ENCODE data around the gene ZKSCAN1.

DNA sequence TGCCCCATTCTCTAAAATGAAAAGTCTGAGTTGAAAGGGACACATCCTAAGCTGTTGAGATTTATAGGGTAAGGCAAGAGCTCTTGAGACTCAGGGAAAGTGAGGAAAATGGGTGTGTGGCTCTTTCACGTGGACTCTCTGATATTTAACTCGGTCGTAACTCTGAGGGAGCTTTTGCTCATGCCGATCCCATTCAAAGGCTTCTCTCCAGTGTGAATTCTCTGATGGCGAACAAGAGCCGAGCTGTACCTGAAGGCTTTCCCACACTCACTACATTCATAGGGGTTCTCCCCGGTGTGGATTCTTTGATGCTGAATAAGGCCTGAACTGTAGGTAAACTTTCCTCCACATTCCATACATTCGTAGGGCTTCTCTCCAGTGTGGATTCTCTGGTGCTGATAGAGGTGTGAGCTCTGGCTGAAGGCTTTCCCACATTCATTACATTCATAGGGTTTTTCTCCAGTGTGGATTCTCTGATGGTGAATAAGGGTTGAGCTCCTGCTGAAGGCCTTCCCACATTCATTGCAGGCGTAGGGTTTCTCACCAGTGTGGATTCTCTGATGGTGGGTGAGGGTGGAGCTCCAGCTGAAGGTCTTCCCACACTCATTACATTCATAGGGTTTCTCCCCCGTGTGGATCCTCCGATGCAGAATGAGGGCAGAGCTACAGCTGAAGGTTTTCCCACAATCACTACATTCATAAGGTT is 55.8 kb downstream of the ZKSCAN1 start:
- no peak for TF ChIP-seq CTCF (IDR thresholded peaks at IDR 0.05; ENCODE audit: low read length)
- no peak for TF ChIP-seq EZH2 (IDR thresholded peaks at IDR 0.05; ENCODE audit: borderline replicate concordance, low read length)

All from OCI-LY1 (cell line).